Measurements from ENCODE around the gene KIF26B. TPM values are rescaled to one million over a fixed set of nuclear protein-coding genes. Genes with fewer than 3 reads are reported as not detected.

Gene KIF26B
- total RNA-seq, 4 donors from 2014 or later = 2.4 to 6.7 (median 6.1) TPM

GRCh38 chr1:245225322-245226202 lies 70.8 kb downstream of the KIF26B start:
- Histone ChIP-seq H3K27ac (no peak overlapping the region), H3K4me3 (replicated peaks in 1 of 3) (no peak overlapping the region), H3K9me3 (no peaks in the 10 kb centered on the region), H3K36me3 (no peaks in the 10 kb centered on the region), H3K27me3 (no peaks in the 10 kb centered on the region), H3K4me1 (no peaks in the 10 kb centered on the region)
- TF ChIP-seq POLR2A (IDR thresholded peaks at IDR 0.05) (no peak), CTCF (IDR thresholded peaks at IDR 0.05) (no peak)
- DNase-seq = no peak
- WGBS, 2 donors = 68 to 70% methylated on average over 16 of the region's 16 CpGs
- intact Hi-C loops (cut with DNase I) = no loop called here

- Histone ChIP-seq H3K36me3 (no peaks in the 10 kb centered on the region), H3K9me3 (no peaks in the 10 kb centered on the region), H3K27ac (no peak overlapping the region), H3K4me1 (no peaks in the 10 kb centered on the region), H3K4me3 (replicated peaks in 1 of 3) (no peak overlapping the region), H3K27me3 (no peaks in the 10 kb centered on the region)
- TF ChIP-seq CTCF (IDR thresholded peaks at IDR 0.05) (no peak), POLR2A (IDR thresholded peaks at IDR 0.05) (no peak)
- 87 to 90% methylated on average over 5 of the region's 5 CpGs for WGBS, 2 donors
- DNase-seq = no peak
- intact Hi-C loops (cut with DNase I) = no loop called here
These were observed 71.4 kb downstream of the KIF26B start for GRCh38 chr1:245226203-245226499.

GRCh38 chr1:245229051-245229450 lies 74.3 kb downstream of the KIF26B start:
- intact Hi-C loops (cut with DNase I) = no loop called here
- no peak for DNase-seq
- peaks cover 0 to under 1% of the 10 kb centered on the region in 2 donors for H3K4me1 ChIP-seq
- WGBS, 2 donors = 95% methylated on average over 8 of the region's 8 CpGs
- no peak overlapping the region for H3K4me3 ChIP-seq (replicated peaks in 1 of 3)
- no peaks in the 10 kb centered on the region for H3K9me3 ChIP-seq
- no peak overlapping the region for H3K27ac ChIP-seq
- TF ChIP-seq POLR2A (IDR thresholded peaks at IDR 0.05) (no peak), CTCF (IDR thresholded peaks at IDR 0.05) (no peak)
- H3K36me3 ChIP-seq = no peaks in the 10 kb centered on the region
- no peaks in the 10 kb centered on the region for H3K27me3 ChIP-seq

- TF ChIP-seq CTCF (IDR thresholded peaks at IDR 0.05) = no peak
- no peak for TF ChIP-seq POLR2A (IDR thresholded peaks at IDR 0.05)
- Histone ChIP-seq H3K4me3 (replicated peaks in 1 of 3) (no peak overlapping the region), H3K9me3 (no peaks in the 10 kb centered on the region), H3K36me3 (no peaks in the 10 kb centered on the region), H3K4me1 (peaks cover 13 to 15% of the 10 kb centered on the region in 2 donors), H3K27ac (no peak overlapping the region), H3K27me3 (no peaks in the 10 kb centered on the region)
- DNase-seq = no peak
- intact Hi-C loops (cut with DNase I) = no loop called here
- WGBS, 2 donors = 95 to 96% methylated on average over 6 of the region's 6 CpGs
These were observed 78.1 kb downstream of the KIF26B start for GRCh38 chr1:245232931-245233330.
